PC-3 (cell line): ENCODE results near the gene ANO7. TPM values are rescaled to one million over a fixed set of nuclear protein-coding genes. Genes with fewer than 3 reads are reported as not detected.

ENCODE experiments used
- ATAC-seq: fragments of 200-7000 bp; cut with Tn5 transposase; 2 replicates; pipeline ENCODE4 v1.9.1; 2020; ENCODE audit warnings: mild to moderate bottlenecking, moderate library complexity
- BruUV-seq: library from RNA; stranded (reverse); fragments of 400-500 nt; replicated peaks from 2 replicates; lab custom pipeline; 2021; lab: Mats Ljungman, UMichigan
- CTCF ChIA-PET: fragments of 300-600 bp; sonication (Branson Sonifier 250); formaldehyde crosslinking; loops from one replicate; lab custom pipeline; 2022; ENCODE audit warnings: antibody characterized with exemption; lab: Charles Lee
- POLR2A ChIA-PET: fragments of 300-600 bp; sonication (Branson Sonifier 250); formaldehyde crosslinking; loops from one replicate; lab custom pipeline; 2022; ENCODE audit warnings: antibody characterized with exemption; ENCODE audit not compliant: unreplicated experiment; lab: Charles Lee
- DNase-seq: peaks from one replicate; pipeline ENCODE4 v3.0.0-alpha.2; 2015
- H2AFZ ChIP-seq: fragments of 300-600 bp; sonication (generic); 2 replicates; pipeline ENCODE4 v1.6.0; 2016; ENCODE audit warnings: antibody characterized with exemption, low read length
- H3F3A ChIP-seq: fragments of 300-600 bp; sonication (generic); one replicate; pipeline ENCODE4 v1.6.0; 2017; ENCODE audit warnings: antibody characterized with exemption, low read length, control low read depth, mild to moderate bottlenecking; ENCODE audit not compliant: unreplicated experiment
- H3K27ac ChIP-seq: fragments of 300-600 bp; sonication (generic); 2 replicates; pipeline ENCODE4 v1.5.1; 2016; ENCODE audit warnings: mild to moderate bottlenecking, low read length
- H3K27me3 ChIP-seq: fragments of 300-600 bp; sonication (generic); 2 replicates; pipeline ENCODE4 v1.6.1; 2016; ENCODE audit warnings: low read length, mixed read lengths
- H3K36me3 ChIP-seq: fragments of 300-600 bp; sonication (generic); 2 replicates; pipeline ENCODE4 v1.6.1; 2016; ENCODE audit warnings: low read depth, mixed run types, low read length, mixed read lengths
- H3K4me1 ChIP-seq: fragments of 300-600 bp; sonication (generic); 2 replicates; pipeline ENCODE4 v1.5.1; 2016; ENCODE audit warnings: low read length; ENCODE audit not compliant: insufficient read depth
- H3K4me2 ChIP-seq: fragments of 300-600 bp; sonication (generic); 2 replicates; pipeline ENCODE4 v1.6.0; 2016; ENCODE audit warnings: low read length
- H3K4me3 ChIP-seq: fragments of 300-600 bp; sonication (generic); 2 replicates; pipeline ENCODE4 v1.5.1; 2016; ENCODE audit warnings: mild to moderate bottlenecking, low read length, mixed read lengths
- H3K79me2 ChIP-seq: fragments of 300-600 bp; sonication (generic); 2 replicates; pipeline ENCODE4 v1.6.1; 2017; ENCODE audit warnings: low read length, mixed read lengths
- H3K9ac ChIP-seq: fragments of 300-600 bp; sonication (generic); 2 replicates; pipeline ENCODE4 v1.6.0; 2016; ENCODE audit warnings: mild to moderate bottlenecking, low read length
- H3K9me2 ChIP-seq: fragments of 300-600 bp; sonication (generic); replicated peaks from 2 replicates; pipeline ENCODE4 v1.6.1; 2016; ENCODE audit warnings: mixed run types, low read length, mixed read lengths
- H3K9me3 ChIP-seq: fragments of 300-600 bp; sonication (generic); 2 replicates; pipeline ENCODE4 v1.6.1; 2016; ENCODE audit warnings: low read length, mixed read lengths
- H4K20me1 ChIP-seq: fragments of 300-600 bp; sonication (generic); 2 replicates; pipeline ENCODE4 v1.6.1; 2016; ENCODE audit warnings: low read length, mixed read lengths
- EZH2 ChIP-seq: fragments of 300-600 bp; sonication (generic); IDR thresholded peaks from one replicate; pipeline ENCODE4 v1.6.1; 2017; ENCODE audit warnings: antibody characterized with exemption, mild to moderate bottlenecking, low read length; ENCODE audit not compliant: unreplicated experiment
- EZH2phosphoT487 ChIP-seq: fragments of 300-600 bp; sonication (generic); IDR thresholded peaks from 2 replicates; pipeline ENCODE4 v1.6.1; 2018; ENCODE audit warnings: mild to moderate bottlenecking, antibody characterized with exemption, low read length, borderline replicate concordance
- intact Hi-C: fragments of 100-400 bp; cut with micrococcal nuclease; formaldehyde crosslinking; loops from 2 replicates; pipeline ENCODE4 v1.9.0; 2023
- total RNA-seq: library from RNA; depleted of rRNA; stranded (reverse); fragments of >200 nt; gene quantifications from 2 replicates; pipeline ENCODE4 v1.2.3, GENCODE V29; 2014
- TF ChIP-seq, protein P1 (sequence below): fragments of 300-600 bp; sonication (generic); conservative IDR thresholded peaks from 2 replicates; pipeline ENCODE4 v1.5.1; 2017; ENCODE audit warnings: antibody characterized with exemption, low read depth, mild to moderate bottlenecking, low read length

ANO7 gene
- total RNA-seq, 1 experiment from 2014 or later = 2.6 TPM

DNA sequence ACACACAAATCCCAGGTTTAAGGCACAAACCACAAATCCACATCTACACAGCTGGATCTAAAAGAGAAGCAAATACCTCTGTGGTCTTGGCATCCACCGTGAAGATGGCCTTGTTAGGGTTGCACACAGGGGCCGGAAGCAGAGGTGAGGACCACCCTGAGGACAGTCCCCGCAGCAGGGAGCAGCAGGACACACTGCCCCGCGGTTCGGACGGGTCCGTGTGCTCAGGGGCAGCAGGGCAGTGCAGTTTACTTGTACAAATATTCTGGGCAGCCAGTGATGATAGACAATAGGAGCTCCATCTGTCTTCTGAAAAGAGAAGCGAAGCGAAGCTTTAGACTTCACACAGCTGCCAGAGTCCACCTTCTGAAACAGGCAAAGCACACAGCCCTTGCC, 48.0 kb upstream of the ANO7 start:
- Histone ChIP-seq H3K9me2 (no peaks in the 10 kb centered on the region), H3K36me3 (no peaks in the 10 kb centered on the region), H3K4me2 (no peak overlapping the region), H3K4me3 (no peak overlapping the region), H4K20me1 (no peaks in the 10 kb centered on the region), H3K27me3 (no peaks in the 10 kb centered on the region), H3K9ac (no peak overlapping the region), H3K4me1 (no peaks in the 10 kb centered on the region), H3F3A (no peaks in the 10 kb centered on the region), H3K9me3 (no peaks in the 10 kb centered on the region), H3K27ac (no peak overlapping the region), H3K79me2 (no peaks in the 10 kb centered on the region), H2AFZ (no peak overlapping the region)
- CTCF ChIA-PET = no interaction called here
- BruUV-seq = no TSS peak
- no peak for DNase-seq
- TF ChIP-seq EZH2phosphoT487 (no peak), EZH2 (no peak)
- TF ChIP-seq, protein P1, sequence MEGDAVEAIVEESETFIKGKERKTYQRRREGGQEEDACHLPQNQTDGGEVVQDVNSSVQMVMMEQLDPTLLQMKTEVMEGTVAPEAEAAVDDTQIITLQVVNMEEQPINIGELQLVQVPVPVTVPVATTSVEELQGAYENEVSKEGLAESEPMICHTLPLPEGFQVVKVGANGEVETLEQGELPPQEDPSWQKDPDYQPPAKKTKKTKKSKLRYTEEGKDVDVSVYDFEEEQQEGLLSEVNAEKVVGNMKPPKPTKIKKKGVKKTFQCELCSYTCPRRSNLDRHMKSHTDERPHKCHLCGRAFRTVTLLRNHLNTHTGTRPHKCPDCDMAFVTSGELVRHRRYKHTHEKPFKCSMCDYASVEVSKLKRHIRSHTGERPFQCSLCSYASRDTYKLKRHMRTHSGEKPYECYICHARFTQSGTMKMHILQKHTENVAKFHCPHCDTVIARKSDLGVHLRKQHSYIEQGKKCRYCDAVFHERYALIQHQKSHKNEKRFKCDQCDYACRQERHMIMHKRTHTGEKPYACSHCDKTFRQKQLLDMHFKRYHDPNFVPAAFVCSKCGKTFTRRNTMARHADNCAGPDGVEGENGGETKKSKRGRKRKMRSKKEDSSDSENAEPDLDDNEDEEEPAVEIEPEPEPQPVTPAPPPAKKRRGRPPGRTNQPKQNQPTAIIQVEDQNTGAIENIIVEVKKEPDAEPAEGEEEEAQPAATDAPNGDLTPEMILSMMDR = no peak
- no peak for ATAC-seq
- POLR2A ChIA-PET = no interaction called here
- intact Hi-C loops = no loop called here

DNA sequence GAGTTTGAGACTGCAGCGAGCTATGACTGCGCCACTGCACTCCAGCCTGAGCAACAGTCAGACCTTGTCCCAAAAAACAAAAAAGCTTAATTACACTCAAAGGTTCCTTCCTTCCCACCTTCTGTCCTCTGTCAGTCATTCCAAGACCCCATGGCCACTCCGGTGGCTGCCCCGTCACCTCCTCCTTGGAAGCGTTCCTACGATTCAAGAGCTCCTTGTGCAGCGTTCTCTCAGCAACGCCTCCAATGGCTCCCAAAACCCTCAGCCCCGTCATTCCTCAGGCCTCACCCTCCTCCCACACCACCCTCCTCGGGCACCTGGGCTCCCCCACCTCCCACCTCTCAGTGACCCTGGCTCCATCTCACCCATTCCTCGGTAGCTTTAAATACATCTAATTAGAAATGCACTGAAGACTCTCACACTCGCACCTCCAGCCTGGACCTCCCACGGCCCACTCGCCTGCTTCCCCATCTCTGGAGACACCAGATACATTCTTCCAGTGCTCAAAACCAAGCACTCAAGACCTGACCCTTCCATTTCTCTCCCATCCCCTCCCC, 47.2 kb upstream of the ANO7 start:
- no peaks in the 10 kb centered on the region for H3K79me2 ChIP-seq
- ATAC-seq = no peak
- intact Hi-C loops = no loop called here
- no peaks in the 10 kb centered on the region for H3K27me3 ChIP-seq
- DNase-seq = no peak
- no peak overlapping the region for H3K9ac ChIP-seq
- no peaks in the 10 kb centered on the region for H3K36me3 ChIP-seq
- no peak overlapping the region for H2AFZ ChIP-seq
- H3K4me1 ChIP-seq = no peaks in the 10 kb centered on the region
- no peak overlapping the region for H3K4me2 ChIP-seq
- H3K9me2 ChIP-seq = no peaks in the 10 kb centered on the region
- POLR2A ChIA-PET = no interaction called here
- CTCF ChIA-PET = no interaction called here
- H3K9me3 ChIP-seq = no peaks in the 10 kb centered on the region
- no peaks in the 10 kb centered on the region for H4K20me1 ChIP-seq
- no peaks in the 10 kb centered on the region for H3F3A ChIP-seq
- H3K27ac ChIP-seq = no peak overlapping the region
- BruUV-seq = no TSS peak
- no peak overlapping the region for H3K4me3 ChIP-seq
- TF ChIP-seq EZH2phosphoT487 = no peak
- no peak for TF ChIP-seq EZH2
- TF ChIP-seq, protein P1 = no peak

DNA sequence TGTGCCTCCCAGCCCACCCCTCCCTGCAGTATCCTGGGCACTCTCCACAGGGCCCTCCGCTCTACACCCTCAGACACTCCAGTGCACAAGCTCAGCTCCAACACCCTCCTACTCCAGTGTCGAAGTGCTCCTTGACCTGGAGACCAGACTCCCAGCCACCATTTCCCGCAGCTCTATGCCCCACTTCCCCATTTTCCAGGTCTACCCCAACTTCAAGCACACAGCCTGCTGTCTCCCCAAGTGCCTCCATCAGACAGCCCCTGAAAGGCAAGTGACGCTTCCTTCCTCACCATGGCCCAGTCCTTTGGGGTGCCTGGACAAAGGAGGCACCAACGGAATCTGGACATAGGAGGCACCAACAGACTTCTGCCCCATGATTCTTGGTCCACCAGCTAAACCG, 46.4 kb upstream of the ANO7 start:
- Histone ChIP-seq H2AFZ (no peak overlapping the region), H3F3A (no peaks in the 10 kb centered on the region), H3K9ac (no peak overlapping the region), H3K4me1 (no peaks in the 10 kb centered on the region), H3K9me3 (no peaks in the 10 kb centered on the region), H3K4me2 (no peak overlapping the region), H3K79me2 (no peaks in the 10 kb centered on the region), H4K20me1 (no peaks in the 10 kb centered on the region), H3K9me2 (no peaks in the 10 kb centered on the region), H3K4me3 (no peak overlapping the region), H3K27me3 (no peaks in the 10 kb centered on the region), H3K27ac (no peak overlapping the region), H3K36me3 (no peaks in the 10 kb centered on the region)
- ATAC-seq (no peak), DNase-seq (no peak)
- POLR2A ChIA-PET = no interaction called here
- TF ChIP-seq, protein P1 = no peak
- TF ChIP-seq EZH2phosphoT487 = no peak
- TF ChIP-seq EZH2 = no peak
- intact Hi-C loops = no loop called here
- CTCF ChIA-PET = no interaction called here
- BruUV-seq = no TSS peak
